HG03565 (cell line): ENCODE measurements around the gene CBLB.

Experiments used
- ATAC-seq: cut with Tn5 transposase; IDR thresholded peaks from one replicate; pipeline ENCODE4 v1.9.1; 2021; ENCODE audit warnings: mild to moderate bottlenecking, moderate library complexity; ENCODE audit not compliant: unreplicated experiment

CBLB gene

DNA sequence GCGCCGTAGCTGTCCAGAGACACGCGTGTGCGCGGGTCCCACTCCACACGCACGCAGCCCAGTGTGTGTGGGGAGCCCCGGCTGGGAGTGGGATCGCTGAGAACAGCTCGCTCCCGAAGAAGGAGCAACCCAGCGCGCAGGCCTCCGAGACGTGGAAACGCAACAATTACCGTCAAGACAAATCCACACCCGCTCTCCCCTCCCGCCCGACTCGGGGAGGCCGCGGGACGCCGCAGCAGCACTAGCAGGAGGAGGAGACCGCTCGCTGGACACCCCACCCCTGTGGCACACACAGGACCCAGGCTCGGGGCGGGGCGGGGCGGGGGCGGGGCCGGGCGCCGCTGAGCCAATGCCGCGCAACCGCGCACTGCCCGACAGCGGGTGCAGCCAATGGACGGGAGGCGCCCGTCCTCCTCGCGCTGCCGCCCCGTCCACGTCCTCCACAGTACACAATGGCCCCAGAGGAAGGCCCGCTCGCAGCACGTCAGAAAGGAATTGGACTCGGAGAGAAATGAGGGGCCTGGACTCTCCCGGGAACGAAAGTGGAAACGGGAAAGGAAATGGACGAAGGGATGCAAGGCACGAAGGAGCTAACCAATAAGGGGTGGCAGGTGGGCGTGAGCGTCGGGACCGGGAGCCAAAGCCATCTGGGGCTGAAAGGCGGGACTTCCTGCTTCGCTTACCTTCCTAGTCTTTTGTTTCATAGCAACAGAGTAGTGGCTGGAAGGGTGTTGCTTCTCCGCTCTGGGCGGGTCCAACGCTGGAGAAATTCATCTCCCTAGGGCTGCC, at the start of gene CBLB:
Gene CBLB, minus strand, starts transcription at position 271 of the 789 bp plus-strand sequence. CDS start 1,435 bp downstream, outside the sequence.
- peak; percentile 68 for ATAC-seq

DNA sequence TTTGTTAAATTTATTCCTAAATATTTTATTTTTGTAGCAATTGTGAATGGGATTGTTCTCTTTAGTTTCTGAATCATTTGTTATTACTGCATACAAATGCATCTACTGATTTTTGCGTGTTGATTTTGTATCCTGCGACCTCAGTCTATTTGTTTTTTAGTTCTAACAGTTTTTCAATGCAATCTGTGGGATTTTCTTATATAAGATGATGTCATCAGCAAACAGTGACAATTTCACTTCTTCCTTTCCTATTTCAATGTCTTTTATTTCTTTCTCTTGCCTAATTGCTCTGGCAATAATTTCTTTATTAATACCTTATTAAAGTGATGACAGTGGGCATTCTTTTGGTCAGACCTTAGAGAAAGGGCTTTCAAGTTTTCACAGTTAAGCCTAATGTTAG, 48.0 kb upstream of the CBLB start:
- ATAC-seq = no peak

DNA sequence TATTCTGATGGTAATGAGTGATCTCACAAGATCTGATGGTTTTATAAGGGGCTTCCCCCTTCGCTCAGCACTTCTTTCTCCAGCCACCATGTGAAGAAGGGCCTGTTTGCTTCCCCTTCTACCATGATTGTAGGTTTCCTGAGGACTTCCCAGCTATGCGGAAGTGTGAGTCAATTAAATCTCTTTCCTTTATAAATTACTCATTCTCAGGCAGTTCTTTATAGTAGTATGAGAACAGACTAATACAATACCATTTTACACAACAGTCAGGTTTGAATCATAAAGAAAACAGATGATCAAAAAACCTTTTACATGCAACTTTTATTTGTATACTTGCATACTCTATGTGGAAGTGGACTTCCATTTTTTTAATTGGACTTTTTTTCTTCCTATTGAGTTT, 46.7 kb upstream of the CBLB start:
- no peak for ATAC-seq

DNA sequence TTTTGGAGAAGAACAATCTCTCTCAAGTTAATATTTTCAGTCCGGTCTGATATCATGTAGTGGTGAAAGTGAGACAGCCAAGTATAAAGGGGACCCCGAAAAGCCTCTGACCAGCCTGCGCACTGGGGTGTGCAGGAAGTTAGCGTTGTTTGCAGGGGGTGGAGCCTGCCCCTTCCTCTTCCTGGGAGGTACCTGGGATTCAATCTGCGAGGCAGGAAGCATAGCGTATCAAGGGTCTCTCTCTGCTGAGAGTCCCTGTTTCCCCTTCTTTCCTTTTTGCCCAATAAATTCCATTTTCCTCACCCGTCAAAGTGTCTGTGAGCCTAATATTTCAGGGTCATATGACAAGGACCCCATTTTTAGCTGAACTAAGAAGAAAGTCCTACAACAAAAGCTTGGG, 44.8 kb upstream of the CBLB start:
- ATAC-seq = no peak

DNA sequence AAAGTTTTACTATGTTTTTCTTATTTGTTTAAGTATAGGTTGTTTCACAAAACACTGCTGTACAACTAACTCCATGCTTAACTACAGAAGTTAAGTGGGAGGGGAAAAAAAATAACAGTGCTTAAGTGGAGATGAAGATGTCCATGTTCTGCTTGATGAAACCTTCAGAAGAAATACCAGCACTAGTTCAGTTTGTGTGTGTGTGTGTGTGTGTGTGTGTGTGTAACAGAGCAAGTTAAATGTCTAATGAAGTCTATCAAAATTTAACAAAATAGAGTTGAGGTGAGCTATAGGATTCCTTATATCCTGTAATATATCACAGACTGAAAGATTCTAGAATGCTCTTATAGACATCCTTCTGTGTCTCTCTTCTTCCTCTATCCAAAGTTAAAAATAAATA, 44.1 kb upstream of the CBLB start:
- no peak for ATAC-seq

DNA sequence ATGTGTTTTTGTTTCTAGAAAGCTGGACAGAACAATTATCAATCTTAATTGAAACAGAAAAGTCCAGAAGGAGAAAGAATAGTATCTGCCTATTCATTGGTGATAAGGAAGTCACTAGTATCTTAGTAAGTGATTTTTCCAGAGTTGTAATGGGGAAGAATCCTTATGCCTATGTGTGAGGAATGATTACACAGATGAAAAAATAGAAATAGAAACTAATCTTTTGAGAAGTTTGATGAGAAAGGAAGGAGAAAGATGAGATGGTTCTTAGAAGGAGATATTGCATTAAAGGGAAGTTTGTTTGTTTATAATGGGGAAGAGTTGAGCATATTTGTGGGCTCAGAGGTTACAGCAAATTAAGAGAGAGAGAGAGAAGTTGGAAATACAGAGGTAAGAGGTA, 42.7 kb upstream of the CBLB start:
- ATAC-seq = no peak

DNA sequence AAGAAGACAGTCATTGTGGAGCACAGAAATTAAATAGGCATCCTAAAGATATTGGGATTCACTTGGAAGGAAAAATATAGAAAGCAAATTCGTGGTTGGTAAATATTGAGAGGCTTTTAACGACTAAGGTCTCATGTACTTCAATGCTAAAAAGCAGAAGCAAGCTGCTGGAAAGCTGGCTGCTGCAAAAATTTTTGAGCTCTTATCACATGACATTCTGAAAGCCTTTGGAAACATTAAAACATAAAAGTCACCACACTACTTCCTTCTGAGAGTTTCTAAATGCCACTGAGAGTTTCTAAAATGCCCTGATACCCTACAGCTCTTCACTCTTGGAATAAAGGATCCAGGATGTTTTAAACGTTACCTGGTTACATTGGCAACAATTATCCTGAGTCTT, 39.0 kb upstream of the CBLB start:
- peak; percentile 67 for ATAC-seq

DNA sequence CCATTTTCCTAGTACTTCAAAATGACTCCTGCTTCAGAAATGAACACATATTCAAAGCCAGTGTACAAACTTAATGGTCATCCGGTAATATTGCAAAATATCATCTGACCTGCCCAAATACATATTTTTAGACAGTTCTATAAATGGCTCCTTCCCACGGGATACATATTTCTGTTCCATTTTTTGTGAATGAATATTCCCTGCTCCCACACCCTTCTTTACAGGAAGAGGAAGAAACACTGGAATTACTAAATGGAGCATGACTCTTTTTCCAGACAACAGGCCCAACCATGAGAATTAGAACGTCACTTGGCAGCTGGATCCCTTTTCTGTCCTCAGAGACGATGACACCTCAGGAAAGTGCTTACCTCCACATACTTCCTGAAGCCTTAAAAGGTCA, 38.0 kb upstream of the CBLB start:
- no peak for ATAC-seq

DNA sequence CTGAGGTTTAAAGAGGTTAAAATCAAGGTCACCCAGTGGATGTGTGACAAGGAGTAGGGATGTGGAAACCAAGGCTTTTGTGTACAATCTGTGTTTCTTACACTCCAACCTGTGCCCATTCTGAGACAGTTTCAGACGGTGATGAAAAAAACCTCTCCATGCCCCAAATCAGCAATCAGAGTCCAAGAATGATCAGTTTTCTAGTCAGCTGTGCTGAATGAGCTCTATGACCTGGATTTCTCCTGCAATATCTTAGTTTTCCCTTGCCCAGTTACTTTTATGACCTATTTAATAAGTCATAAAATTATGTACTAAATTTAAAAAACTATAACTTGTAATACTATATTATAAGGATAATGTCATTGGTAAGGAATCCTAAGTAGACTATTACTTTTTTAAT, 37.5 kb upstream of the CBLB start:
- ATAC-seq = no peak

DNA sequence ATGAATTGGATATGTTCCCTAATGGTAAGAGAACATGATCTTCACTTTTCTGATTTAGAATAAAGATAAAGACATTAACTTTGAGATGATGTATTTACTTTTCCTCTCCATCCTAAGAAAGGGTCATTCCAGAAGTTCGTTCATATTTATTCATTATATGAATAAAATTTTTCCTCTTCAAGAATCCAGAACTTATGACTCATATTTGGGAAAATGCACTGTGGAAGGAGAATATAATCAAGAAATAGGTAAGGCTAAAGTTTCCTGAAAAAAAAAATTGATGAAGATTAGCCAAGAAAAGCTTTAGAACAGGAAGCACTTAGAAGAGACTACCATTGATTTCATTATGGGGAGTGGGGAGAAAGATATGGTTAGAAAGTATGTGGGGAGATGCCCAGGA, 36.5 kb upstream of the CBLB start:
- ATAC-seq = no peak

DNA sequence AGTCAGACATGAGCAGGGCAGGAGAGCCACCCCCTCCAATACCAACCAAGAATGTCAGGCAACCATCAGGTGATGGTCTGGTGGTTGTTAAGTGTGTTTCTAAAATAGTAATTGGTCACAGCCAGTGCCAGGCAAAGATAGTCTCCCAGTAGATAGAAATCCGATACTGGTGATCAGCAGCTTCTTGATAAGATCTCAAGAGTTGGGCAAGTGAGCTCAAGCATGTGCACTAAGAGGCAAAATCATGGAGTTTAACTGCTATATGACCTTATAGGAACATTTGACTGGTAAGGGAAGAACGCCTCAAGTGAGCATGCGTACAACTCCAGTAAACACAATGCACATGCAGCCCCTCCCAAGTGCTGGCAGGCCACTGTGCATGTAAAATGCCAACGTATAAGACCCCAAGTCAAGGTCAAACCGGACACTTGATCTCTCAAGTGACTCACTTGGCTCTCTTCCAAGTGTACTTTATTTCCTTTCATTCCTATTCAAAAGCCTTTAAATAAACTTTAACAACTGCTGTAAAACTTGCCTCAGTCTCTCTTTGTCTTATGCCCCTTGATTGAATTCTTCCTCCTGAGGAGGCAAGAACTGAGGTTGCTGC, 36.0 kb upstream of the CBLB start:
- ATAC-seq = no peak

DNA sequence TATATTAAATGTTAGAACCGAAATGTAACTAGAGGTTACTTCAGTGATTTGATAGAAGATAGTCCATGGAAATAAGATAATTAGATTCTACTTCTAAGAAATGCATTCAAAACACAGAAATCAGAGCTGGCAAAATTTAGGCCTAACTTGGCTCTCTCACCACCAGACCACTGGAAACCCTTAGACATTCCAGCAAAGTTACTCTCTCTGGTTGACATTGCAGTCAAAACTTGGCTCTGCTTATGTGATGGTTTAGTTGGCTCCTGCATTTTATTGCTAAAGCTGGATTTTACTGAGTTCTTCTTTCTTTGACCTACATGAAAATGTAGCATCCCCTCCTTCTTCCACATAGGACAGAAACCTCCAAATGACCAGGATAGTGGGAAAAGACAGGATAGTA, 35.4 kb upstream of the CBLB start:
- no peak for ATAC-seq

DNA sequence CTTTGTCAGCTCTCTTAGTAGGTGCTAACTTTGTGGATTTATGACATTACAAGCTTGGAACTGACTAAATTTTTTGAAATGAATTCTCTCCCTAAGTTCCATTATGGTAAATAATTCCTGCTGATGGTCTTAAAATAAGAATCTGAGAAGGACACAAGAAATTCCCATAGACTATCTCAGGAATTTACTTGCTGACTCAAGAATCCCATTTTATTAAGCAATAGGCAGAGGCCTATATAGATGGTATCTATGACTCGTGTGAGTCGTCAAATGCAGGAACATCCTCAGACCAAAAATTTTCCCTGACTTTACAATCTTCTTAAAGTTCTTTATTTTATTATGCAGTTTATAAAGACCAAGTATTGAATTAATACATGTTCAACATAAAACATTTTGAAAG, 30.7 kb upstream of the CBLB start:
- no peak for ATAC-seq

DNA sequence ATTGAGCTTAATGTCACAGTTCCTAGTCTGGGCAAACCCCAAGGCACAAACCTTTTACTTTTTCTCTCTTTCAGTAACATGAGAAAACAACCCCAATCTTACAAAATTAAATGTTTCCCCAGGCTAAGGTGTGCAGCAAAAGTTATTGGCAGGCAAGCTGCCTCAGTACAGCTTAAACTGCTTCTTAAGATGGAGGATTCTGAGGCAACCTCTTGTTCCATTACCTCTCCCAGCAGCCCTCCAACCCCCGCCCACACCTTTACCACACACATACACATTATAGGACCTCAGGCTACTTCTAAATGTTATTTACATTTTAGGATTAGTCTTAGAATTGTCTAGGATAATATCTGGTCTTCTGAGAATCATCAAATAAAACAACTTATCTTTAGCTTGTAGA, 22.3 kb upstream of the CBLB start:
- no peak for ATAC-seq

DNA sequence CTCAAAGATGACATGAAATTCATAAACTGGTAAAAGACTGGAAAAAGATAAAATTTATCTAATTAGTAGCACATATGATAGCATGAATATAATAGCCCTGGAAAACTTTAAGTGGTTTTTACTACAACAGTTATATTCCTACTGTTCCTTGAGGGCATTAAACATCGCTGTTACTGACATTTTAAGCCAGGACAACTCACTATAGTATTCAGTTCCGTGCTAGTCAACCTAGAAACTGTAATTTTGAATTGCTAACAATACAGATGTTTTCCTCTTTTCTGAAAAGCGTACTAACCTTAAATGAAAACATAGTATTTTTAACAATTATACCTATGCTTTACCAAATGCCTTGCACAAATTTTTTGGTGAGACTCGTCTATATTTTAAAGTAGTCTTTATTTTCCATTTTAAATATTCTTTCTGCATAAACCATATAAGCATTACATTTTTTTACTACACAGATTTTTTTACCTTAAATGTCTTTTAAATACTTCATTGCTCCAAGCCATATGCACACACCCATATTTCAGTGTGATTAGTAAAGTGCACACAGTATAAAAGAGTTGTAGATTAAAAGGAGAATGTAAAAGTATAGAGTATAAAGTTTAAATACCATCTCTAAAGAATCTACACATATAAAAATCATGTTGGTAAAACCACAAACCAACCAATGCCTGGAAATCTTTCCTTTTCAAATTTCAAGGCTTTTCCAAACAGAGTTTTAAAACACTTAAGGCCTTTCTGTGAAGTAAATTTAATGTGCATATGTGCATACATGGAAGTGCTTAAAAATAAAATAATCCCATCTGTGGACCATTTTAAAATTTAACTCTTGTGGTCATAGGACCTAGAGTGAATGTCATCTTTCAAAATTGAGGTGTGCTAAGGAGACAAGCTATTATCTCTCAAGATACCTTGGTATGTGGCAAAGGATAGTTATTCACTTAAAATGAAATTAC, 20.1 kb upstream of the CBLB start:
- ATAC-seq = no peak

DNA sequence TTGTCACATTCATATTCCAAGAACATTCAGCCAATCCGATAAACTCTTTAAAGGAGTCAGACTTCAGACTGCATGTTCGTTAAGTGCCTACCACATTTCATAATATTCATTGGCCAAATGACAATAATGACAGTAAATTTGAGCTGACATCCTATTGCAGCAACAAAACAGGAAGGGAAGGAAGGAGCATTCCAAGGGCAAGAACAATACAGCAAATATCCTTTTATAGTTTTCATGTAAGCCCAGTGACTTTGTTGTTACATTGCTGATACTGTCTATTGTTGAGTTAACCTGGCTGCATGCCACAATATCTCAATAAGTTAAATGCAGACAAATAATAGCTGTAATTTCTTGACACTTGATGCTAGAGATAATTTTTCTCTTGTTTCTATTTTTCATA, 16.4 kb upstream of the CBLB start:
- no peak for ATAC-seq

DNA sequence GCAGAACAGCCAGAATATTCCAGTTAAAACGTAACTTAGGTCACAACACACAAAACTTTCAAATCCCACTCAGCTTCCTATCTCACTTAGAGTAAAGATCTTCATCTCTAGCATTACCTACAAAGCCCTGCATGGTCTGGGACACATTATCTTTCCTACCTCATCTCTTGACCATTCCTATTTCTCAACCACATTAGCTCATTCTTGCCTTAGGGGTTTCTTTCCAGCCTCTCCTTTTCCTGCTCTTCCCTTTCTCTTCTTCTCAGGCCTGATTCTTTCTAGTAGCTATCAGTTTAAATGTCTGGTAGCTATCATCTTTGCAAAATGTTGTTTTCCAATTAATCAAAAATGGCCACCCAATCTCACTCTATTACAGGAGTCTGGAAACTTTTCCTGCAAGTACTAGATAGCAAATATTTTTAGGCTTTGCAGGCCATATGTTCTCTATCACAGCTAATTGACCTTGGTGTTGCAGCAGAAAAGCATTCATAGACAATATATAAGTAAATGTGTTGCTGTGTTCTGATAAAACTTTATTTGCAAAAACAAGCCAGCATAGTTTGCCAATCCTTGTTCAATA, 15.1 kb upstream of the CBLB start:
- no peak for ATAC-seq

DNA sequence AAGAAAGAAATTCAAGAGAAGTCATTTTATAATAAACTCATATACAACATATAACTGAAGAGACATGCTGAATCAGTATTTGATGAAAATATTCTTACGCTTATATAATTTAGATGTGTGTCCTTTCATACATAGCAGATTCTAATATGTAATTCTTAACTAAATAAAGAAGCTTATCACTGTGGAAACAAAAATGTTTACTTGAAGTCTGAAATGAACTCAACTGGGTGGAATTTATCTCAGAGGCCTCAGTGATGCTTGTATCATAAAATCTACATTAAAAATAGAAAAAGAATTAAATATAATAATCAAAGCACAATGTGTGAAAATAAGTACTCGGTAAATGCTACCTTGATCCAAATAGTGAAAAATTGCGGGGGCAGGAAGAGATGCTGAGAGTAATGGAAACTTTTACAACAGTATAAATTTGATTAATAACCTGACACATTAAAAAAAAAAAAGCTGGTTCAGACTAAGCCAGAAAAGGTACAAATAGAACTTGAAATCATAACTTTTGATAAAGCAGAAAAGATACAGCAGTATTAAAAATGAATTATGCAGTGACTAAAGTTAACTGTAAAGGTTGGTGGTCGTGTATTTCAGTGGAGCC, 12.0 kb upstream of the CBLB start:
- ATAC-seq = no peak

DNA sequence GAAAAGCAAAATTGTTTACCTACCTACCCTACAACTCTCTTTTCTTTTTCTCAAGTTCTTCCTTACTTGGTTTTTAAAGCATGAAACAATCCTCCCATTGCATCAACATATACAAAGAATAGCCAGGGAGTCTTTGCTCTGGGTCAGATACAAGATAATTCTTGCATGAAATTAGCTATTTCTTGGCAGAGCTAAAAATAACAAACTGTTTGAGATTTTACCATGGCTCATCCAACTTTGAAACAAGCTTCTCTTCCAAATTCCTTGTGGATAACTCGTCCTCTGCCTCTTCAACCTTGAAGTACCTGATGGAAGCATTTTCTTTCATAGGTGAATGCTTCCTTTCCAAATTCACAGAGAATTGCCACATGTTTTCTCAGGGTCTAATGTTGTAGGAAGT, 9.2 kb upstream of the CBLB start:
- ATAC-seq = no peak

DNA sequence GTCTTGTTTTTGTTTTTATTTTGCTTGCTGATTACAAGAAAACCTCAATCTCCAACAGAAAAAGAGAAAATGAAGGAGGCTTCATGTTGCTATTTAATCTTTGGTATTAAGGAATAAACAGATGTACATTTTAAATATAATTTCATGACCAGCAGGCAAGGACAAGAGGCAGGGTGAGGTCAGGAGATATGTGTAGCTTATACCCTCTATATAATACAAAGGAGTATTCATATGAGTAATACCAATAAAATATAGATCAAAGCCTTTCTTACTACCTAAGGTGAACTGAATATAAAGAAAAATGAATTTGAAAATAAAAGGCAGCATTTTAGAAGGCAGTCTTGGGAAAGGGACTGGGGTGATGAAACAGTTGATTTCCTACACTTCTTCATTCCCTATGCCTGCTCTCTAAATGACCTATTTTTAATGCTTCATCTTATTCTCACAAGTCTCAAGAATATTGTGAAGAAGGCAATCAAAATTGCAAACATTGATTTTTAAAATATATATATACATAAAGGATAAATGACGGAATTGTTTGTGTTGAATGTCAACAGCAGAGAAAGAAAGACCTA, 8.6 kb upstream of the CBLB start:
- ATAC-seq = no peak
